Ishikawa (cell line): ENCODE data around the gene RFT1.

ENCODE experiments used
- CEBPB ChIP-seq: IDR thresholded peaks from 2 replicates; pipeline ENCODE4 v1.6.1; 2012
- CREB1 ChIP-seq: IDR thresholded peaks from 2 replicates; pipeline ENCODE4 v1.6.1; 2012; ENCODE audit warnings: low read depth
- EGR1 ChIP-seq: IDR thresholded peaks from 2 replicates; pipeline ENCODE4 v1.6.1; 2012
- EP300 ChIP-seq: IDR thresholded peaks from 2 replicates; pipeline ENCODE4 v1.6.1; 2012; ENCODE audit warnings: borderline replicate concordance
- FOXM1 ChIP-seq: IDR thresholded peaks from 2 replicates; pipeline ENCODE4 v1.6.1; 2012; ENCODE audit warnings: low read depth, borderline replicate concordance
- MAX ChIP-seq: IDR thresholded peaks from 2 replicates; pipeline ENCODE4 v1.6.1; 2012
- NFIC ChIP-seq: IDR thresholded peaks from 2 replicates; pipeline ENCODE4 v1.6.1; 2012
- RAD21 ChIP-seq: IDR thresholded peaks from 2 replicates; pipeline ENCODE4 v1.6.1; 2012; ENCODE audit warnings: low read depth
- TAF1 ChIP-seq: IDR thresholded peaks from 2 replicates; pipeline ENCODE4 v1.6.1; 2012; ENCODE audit warnings: low read depth, mild to moderate bottlenecking
- TCF12 ChIP-seq: IDR thresholded peaks from 2 replicates; pipeline ENCODE4 v1.6.1; 2012; ENCODE audit warnings: low read depth
- TEAD4 ChIP-seq: IDR thresholded peaks from 2 replicates; pipeline ENCODE4 v1.6.1; 2012
- YY1 ChIP-seq: IDR thresholded peaks from 2 replicates; pipeline ENCODE4 v1.6.1; 2012; ENCODE audit warnings: low read depth
- ZBTB7A ChIP-seq: IDR thresholded peaks from 2 replicates; pipeline ENCODE4 v1.6.1; 2012; ENCODE audit warnings: low read depth
- TF ChIP-seq, protein P1 (sequence below): IDR thresholded peaks from 2 replicates; pipeline ENCODE4 v1.6.1; 2012; ENCODE audit warnings: low read depth, mild to moderate bottlenecking
- TF ChIP-seq, protein P2 (sequence below): IDR thresholded peaks from 2 replicates; pipeline ENCODE4 v1.6.1; 2012

Gene RFT1

GRCh38 chr3:53122933-53123305, 7.3 kb downstream of the RFT1 start:
- TF ChIP-seq FOXM1 (no peak), TAF1 (no peak), EP300 (no peak), CREB1 (no peak), TEAD4 (no peak), NFIC (no peak), TCF12 (no peak), EGR1 (no peak), RAD21 (no peak), ZBTB7A (no peak), MAX (no peak), CEBPB (no peak)
- TF ChIP-seq, protein P1, sequence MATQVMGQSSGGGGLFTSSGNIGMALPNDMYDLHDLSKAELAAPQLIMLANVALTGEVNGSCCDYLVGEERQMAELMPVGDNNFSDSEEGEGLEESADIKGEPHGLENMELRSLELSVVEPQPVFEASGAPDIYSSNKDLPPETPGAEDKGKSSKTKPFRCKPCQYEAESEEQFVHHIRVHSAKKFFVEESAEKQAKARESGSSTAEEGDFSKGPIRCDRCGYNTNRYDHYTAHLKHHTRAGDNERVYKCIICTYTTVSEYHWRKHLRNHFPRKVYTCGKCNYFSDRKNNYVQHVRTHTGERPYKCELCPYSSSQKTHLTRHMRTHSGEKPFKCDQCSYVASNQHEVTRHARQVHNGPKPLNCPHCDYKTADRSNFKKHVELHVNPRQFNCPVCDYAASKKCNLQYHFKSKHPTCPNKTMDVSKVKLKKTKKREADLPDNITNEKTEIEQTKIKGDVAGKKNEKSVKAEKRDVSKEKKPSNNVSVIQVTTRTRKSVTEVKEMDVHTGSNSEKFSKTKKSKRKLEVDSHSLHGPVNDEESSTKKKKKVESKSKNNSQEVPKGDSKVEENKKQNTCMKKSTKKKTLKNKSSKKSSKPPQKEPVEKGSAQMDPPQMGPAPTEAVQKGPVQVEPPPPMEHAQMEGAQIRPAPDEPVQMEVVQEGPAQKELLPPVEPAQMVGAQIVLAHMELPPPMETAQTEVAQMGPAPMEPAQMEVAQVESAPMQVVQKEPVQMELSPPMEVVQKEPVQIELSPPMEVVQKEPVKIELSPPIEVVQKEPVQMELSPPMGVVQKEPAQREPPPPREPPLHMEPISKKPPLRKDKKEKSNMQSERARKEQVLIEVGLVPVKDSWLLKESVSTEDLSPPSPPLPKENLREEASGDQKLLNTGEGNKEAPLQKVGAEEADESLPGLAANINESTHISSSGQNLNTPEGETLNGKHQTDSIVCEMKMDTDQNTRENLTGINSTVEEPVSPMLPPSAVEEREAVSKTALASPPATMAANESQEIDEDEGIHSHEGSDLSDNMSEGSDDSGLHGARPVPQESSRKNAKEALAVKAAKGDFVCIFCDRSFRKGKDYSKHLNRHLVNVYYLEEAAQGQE: no peak

GRCh38 chr3:53122255-53122932, 7.8 kb downstream of the RFT1 start:
- TF ChIP-seq NFIC: no peak
- TF ChIP-seq, protein P2, sequence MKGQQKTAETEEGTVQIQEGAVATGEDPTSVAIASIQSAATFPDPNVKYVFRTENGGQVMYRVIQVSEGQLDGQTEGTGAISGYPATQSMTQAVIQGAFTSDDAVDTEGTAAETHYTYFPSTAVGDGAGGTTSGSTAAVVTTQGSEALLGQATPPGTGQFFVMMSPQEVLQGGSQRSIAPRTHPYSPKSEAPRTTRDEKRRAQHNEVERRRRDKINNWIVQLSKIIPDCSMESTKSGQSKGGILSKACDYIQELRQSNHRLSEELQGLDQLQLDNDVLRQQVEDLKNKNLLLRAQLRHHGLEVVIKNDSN: no peak
- TF ChIP-seq CREB1: no peak
- no peak for TF ChIP-seq EGR1
- TF ChIP-seq TCF12: no peak
- no peak for TF ChIP-seq EP300
- TF ChIP-seq YY1: no peak
- no peak for TF ChIP-seq CEBPB
- TF ChIP-seq, protein P1: no peak
- no peak for TF ChIP-seq MAX
- no peak for TF ChIP-seq RAD21
- TF ChIP-seq TAF1: no peak
- no peak for TF ChIP-seq TEAD4
- TF ChIP-seq FOXM1: no peak
- no peak for TF ChIP-seq ZBTB7A

DNA sequence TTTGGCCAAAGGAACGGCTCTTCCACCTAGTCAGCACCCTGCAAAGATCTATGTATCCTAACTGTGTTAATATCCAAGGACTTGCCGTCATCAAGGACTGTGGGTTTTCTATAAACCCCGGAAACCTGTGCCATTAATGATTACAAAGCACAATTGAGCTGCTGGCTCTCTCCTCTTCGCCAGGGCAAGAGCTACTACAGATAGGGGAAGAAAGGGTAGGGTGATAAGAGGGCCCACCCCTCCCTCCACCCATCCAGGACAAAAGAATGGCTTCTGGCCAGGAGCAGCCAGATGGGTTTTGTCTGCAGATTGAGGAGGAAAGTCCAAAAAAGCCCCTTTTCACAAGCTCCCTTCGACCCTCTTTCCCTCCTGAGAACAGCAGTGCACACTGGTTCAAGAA, 9.9 kb downstream of the RFT1 start:
- TF ChIP-seq, protein P1: no peak
- no peak for TF ChIP-seq YY1
- no peak for TF ChIP-seq TEAD4
- TF ChIP-seq TAF1: no peak
- no peak for TF ChIP-seq MAX
- TF ChIP-seq ZBTB7A: no peak
- TF ChIP-seq RAD21: no peak
- TF ChIP-seq EP300: no peak
- TF ChIP-seq FOXM1: no peak
- TF ChIP-seq CREB1: no peak
- TF ChIP-seq CEBPB: no peak
- TF ChIP-seq TCF12: no peak
- TF ChIP-seq EGR1: no peak
- no peak for TF ChIP-seq NFIC
- TF ChIP-seq, protein P2: no peak

DNA sequence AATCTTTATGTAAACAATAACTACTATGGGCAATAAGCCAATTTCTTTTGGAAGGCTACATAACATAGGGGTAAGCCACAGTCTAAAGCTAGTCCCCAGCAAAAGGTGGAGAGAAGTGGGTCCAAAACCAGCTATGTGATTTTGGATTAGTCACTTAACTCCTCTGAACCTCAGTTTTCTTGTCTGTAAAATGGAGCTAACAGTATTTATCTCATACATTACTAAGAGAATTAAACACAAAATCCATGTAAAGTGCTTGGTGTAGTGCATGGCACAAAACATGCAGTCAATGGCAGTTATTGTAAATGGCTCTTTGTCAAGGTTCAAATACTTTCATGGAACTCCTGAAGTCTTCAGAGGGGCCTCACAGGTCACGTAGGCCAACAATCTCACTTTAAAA, 13.3 kb downstream of the RFT1 start:
- TF ChIP-seq YY1 (no peak), FOXM1 (no peak)
